ENCODE data around the gene GTPBP3. TPM values are rescaled to one million over a fixed set of nuclear protein-coding genes. Genes with fewer than 3 reads are reported as not detected.

Gene GTPBP3
- total RNA-seq, 2 experiments from 2014 or later = 21.2 to 24.0 TPM

DNA sequence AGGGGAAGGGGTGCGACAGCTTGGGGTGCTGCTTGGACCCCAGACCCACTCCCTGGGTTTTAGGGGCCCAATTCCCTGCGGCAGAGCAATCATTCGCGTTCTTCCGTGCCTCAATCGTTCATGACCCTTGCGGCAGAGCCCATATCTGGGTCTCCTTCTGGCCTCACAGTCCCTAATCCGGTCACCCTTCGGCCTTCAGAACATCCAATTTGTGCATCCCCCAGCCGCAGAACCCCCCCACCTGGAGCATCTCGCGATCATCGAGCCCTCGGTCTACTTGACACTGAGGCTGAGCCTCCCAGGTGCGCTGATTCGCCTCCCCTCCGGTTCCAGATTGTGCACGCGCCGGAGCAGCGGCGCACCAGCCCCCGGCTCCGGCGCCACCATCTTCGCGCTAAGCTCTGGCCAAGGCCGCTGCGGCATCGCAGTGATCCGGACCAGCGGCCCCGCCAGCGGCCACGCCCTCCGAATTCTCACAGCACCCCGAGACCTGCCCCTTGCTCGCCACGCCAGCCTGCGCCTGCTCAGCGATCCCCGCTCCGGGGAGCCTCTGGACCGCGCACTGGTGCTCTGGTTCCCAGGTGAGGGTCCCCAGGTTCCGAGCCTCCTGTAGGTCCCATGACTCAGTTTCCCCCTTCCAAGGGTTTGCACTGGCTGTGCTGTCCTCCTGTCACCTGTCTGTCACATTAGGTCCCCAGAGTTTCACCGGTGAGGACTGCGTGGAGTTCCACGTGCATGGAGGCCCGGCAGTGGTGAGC, 501 bp downstream of the GTPBP3 start:
- Mint-ChIP-seq H3K36me3 (ENCODE audit: low read depth) (peaks cover 21% of the 10 kb centered on the region), H3K27ac (peak overlapping the region; percentile 86), H3K4me3 (peak overlapping the region; percentile 93), H3K27me3 (no peaks in the 10 kb centered on the region), H3K4me1 (ENCODE audit: low read depth) (peaks cover 33% of the 10 kb centered on the region), H3K9me3 (no peaks in the 10 kb centered on the region)
- H3K4me3 ChIP-seq (ENCODE audit: low read length) = peak overlapping the region; percentile 71
- DNase-seq (peak in 9 of 14 experiments; percentile 15 to 65 (median 28)), ATAC-seq (ENCODE audit: poor library complexity) (peak; percentile 7)
- POLR2A ChIA-PET = interaction anchor here (1.5 to 1.8 kb wide), 2 partner anchors 82 to 174 kb away, joined by 3 to 7 read pairs; partner anchors contain the start of genes MVB12A and PGLS
- H3K9me3 ChIP-seq (ENCODE audit: control insufficient read depth in 1 of 2, insufficient read depth in 1 of 2, low read length in 2 of 2) = no peaks in the 10 kb centered on the region
- CTCF ChIA-PET = interaction anchor here (1.1 kb wide), 1 partner anchor 32 kb away, joined by 3 read pairs; the partner anchor contains the start of gene MRPL34
- H3K27me3 ChIP-seq (ENCODE audit: control insufficient read depth in 1 of 2, insufficient read depth in 2 of 2, low read length in 2 of 2) = no peaks in the 10 kb centered on the region
- TF ChIP-seq, protein P1, sequence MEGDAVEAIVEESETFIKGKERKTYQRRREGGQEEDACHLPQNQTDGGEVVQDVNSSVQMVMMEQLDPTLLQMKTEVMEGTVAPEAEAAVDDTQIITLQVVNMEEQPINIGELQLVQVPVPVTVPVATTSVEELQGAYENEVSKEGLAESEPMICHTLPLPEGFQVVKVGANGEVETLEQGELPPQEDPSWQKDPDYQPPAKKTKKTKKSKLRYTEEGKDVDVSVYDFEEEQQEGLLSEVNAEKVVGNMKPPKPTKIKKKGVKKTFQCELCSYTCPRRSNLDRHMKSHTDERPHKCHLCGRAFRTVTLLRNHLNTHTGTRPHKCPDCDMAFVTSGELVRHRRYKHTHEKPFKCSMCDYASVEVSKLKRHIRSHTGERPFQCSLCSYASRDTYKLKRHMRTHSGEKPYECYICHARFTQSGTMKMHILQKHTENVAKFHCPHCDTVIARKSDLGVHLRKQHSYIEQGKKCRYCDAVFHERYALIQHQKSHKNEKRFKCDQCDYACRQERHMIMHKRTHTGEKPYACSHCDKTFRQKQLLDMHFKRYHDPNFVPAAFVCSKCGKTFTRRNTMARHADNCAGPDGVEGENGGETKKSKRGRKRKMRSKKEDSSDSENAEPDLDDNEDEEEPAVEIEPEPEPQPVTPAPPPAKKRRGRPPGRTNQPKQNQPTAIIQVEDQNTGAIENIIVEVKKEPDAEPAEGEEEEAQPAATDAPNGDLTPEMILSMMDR (IDR thresholded peaks at IDR 0.05) = no peak
- intact Hi-C loops (cut with DNase I, micrococcal nuclease) = loop anchor here (1.0 to 5.0 kb wide), 5 partner anchors 29 to 123 kb away; partner anchors contain the start of genes DDA1 (in 1 of the 2), MRPL34 (in 1 of the 2) and USE1 (in 1 of the 2)
- H3K27ac ChIP-seq (ENCODE audit: low read depth in 1 of 2, low read length in 2 of 2) = peak overlapping the region; percentile 11 to 73
- peaks cover 9% of the 10 kb centered on the region for H3K36me3 ChIP-seq (ENCODE audit: insufficient read depth, low read length)
- peaks cover 49% of the 10 kb centered on the region for H3K4me1 ChIP-seq (ENCODE audit: insufficient read depth, low read length)

DNA sequence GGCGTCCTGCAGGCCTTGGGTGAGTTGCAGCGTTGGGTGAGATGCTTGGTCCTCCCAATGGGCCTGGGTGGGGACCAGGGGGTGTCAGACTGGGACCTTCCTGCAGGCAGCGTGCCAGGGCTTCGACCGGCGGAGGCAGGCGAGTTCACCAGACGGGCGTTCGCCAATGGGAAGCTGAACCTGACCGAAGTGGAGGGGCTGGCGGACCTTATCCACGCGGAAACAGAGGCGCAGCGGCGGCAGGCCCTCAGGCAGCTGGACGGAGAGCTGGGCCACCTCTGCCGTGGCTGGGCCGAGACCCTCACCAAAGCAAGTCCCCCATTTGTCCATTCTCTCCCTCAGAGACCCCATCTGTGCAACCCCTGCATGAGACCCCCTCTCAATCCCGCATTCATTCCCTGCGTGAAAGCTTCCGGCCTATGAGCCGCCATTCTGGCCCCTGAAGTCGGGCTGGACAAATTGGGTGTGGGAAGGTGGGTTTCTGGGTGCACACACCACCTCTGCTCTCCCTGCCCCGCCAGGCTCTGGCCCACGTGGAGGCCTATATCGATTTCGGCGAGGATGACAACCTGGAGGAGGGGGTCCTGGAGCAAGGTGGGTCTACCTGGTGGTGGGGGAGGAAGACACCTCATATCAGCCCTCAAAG, 1.2 kb downstream of the GTPBP3 start:
- Histone ChIP-seq H3K27me3 (ENCODE audit: control insufficient read depth in 1 of 2, insufficient read depth in 2 of 2, low read length in 2 of 2) (no peaks in the 10 kb centered on the region), H3K4me1 (ENCODE audit: insufficient read depth, low read length) (peaks cover 42% of the 10 kb centered on the region), H3K36me3 (ENCODE audit: insufficient read depth, low read length) (peaks cover 7% of the 10 kb centered on the region), H3K9me3 (ENCODE audit: control insufficient read depth in 1 of 2, insufficient read depth in 1 of 2, low read length in 2 of 2) (no peaks in the 10 kb centered on the region), H3K27ac (ENCODE audit: low read depth in 1 of 2, low read length in 2 of 2) (no peak overlapping the region), H3K4me3 (ENCODE audit: low read length) (peak overlapping the region; percentile 71)
- Mint-ChIP-seq H3K27me3 (no peaks in the 10 kb centered on the region), H3K4me1 (ENCODE audit: low read depth) (peaks cover 31% of the 10 kb centered on the region), H3K27ac (no peak overlapping the region), H3K4me3 (peak overlapping the region; percentile 93), H3K9me3 (no peaks in the 10 kb centered on the region), H3K36me3 (ENCODE audit: low read depth) (peaks cover 21% of the 10 kb centered on the region)
- intact Hi-C loops (cut with DNase I, micrococcal nuclease) = loop anchor here in 1 of 2 experiments (5.0 kb wide), 1 partner anchor 46 kb away; no protein-coding TSS in a partner anchor
- ATAC-seq (ENCODE audit: poor library complexity) = no peak
- ChIA-PET POLR2A (interaction anchor here (0.8 to 1.5 kb wide), 2 partner anchors 29 to 173 kb away, joined by 3 read pairs; partner anchors contain the start of genes DDA1 and PGLS), CTCF (interaction anchor here (1.1 kb wide), 1 partner anchor 33 kb away, joined by 3 read pairs; the partner anchor contains the start of gene MRPL34)
- DNase-seq = peak in 1 of 14 experiments; percentile 49
- TF ChIP-seq, protein P1 (IDR thresholded peaks at IDR 0.05) = no peak

DNA sequence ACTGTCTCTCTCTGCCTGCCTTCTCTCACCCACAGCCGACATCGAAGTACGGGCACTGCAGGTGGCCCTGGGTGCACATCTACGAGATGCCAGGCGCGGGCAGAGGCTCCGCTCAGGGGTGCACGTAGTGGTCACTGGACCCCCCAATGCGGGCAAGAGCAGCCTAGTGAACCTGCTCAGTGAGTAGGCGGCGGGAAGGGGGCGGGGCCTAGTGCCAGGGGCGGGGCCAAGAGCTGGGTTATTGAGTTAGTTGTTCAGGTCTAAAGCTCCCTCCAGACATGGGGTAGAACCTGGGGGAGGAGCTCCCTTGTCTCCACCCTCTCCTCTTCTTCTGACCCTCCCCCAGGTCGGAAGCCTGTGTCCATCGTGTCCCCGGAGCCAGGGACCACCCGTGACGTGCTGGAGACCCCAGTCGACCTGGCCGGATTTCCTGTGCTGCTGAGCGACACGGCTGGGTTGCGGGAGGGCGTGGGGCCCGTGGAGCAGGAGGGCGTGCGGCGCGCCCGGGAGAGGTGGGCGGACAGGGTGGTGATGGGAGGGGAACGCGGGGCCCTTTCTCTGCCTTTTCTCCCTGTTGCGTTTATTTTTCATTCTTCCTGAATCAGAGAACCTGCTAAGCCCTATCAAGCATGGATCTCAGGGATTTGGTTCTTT, 1.9 kb downstream of the GTPBP3 start:
- peak in 10 of 14 experiments; percentile 20 to 51 (median 32) for DNase-seq
- no peak overlapping the region for H3K4me3 ChIP-seq (ENCODE audit: low read length)
- no peaks in the 10 kb centered on the region for H3K27me3 Mint-ChIP-seq
- peaks cover 25% of the 10 kb centered on the region for H3K4me1 Mint-ChIP-seq (ENCODE audit: low read depth)
- peaks cover 7% of the 10 kb centered on the region for H3K36me3 ChIP-seq (ENCODE audit: insufficient read depth, low read length)
- CTCF ChIA-PET = interaction anchor here (0.7 to 1.1 kb wide), 2 partner anchors 34 to 723 kb away, joined by 3 read pairs; partner anchors contain the start of gene MRPL34
- peaks cover 16% of the 10 kb centered on the region for H3K36me3 Mint-ChIP-seq (ENCODE audit: low read depth)
- H3K9me3 Mint-ChIP-seq = no peaks in the 10 kb centered on the region
- H3K4me3 Mint-ChIP-seq = peak overlapping the region; percentile 51
- H3K27me3 ChIP-seq (ENCODE audit: control insufficient read depth in 1 of 2, insufficient read depth in 2 of 2, low read length in 2 of 2) = no peaks in the 10 kb centered on the region
- no peak for ATAC-seq (ENCODE audit: poor library complexity)
- POLR2A ChIA-PET = interaction anchor here (0.8 to 1.5 kb wide), 2 partner anchors 30 to 172 kb away, joined by 3 read pairs; partner anchors contain the start of genes DDA1 and PGLS
- no peaks in the 10 kb centered on the region for H3K9me3 ChIP-seq (ENCODE audit: control insufficient read depth in 1 of 2, insufficient read depth in 1 of 2, low read length in 2 of 2)
- TF ChIP-seq, protein P1 (IDR thresholded peaks at IDR 0.05) = no peak
- intact Hi-C loops (cut with DNase I, micrococcal nuclease) = loop anchor here in 1 of 2 experiments (5.0 kb wide), 1 partner anchor 47 kb away; no protein-coding TSS in a partner anchor
- H3K27ac Mint-ChIP-seq = no peak overlapping the region
- H3K4me1 ChIP-seq (ENCODE audit: insufficient read depth, low read length) = peaks cover 36% of the 10 kb centered on the region
- no peak overlapping the region for H3K27ac ChIP-seq (ENCODE audit: low read depth in 1 of 2, low read length in 2 of 2)
